Activated CD8-positive, alpha-beta memory T cell treated with anti-CD3 and anti-CD28 coated beads for 36 hours (primary cell): ENCODE results near the gene ZNF462. TPM values are rescaled to one million over a fixed set of nuclear protein-coding genes. Genes with fewer than 3 reads are reported as not detected.
"Not testable (repeated sequence)": the region's sequence is repeated elsewhere in the genome, so short reads cannot be mapped to it uniquely, and the experiment has no call there.

Source experiments
- CTCF ChIA-PET: fragments of 350-600 bp; sonication (Branson Sonifier 250); formaldehyde crosslinking; loops from one replicate; lab custom pipeline; 2021; ENCODE audit warnings: antibody characterized with exemption; lab: Charles Lee
- POLR2A ChIA-PET: fragments of 350-600 bp; sonication (Branson Sonifier 250); formaldehyde crosslinking; loops from one replicate; lab custom pipeline; 2021; ENCODE audit warnings: antibody characterized with exemption; lab: Charles Lee
- total RNA-seq, 2 experiments: library from RNA; stranded (reverse); gene quantifications; one replicate each; pipeline ENCODE4 v1.2.3, GENCODE V29; 2021

ZNF462 gene
- total RNA-seq: under 1 TPM; 0.06 to 0.27 TPM

GRCh38 chr9:106862821-106863720 lies at the start of gene ZNF462:
Gene ZNF462, plus strand, starts transcription at chr9:106863166. Its CDS starts 60,218 bp downstream, at chr9:106923384.
- CTCF ChIA-PET: no interaction called here
- POLR2A ChIA-PET: no interaction called here

GRCh38 chr9:106816524-106816923 lies 46.4 kb upstream of the ZNF462 start:
- ChIA-PET CTCF (no interaction called here), POLR2A (no interaction called here)

GRCh38 chr9:106818034-106818433 lies 44.9 kb upstream of the ZNF462 start:
- POLR2A ChIA-PET: no interaction called here
- CTCF ChIA-PET: no interaction called here

GRCh38 chr9:106820866-106821265 lies 42.1 kb upstream of the ZNF462 start:
- CTCF ChIA-PET: no interaction called here
- POLR2A ChIA-PET: no interaction called here

- POLR2A ChIA-PET: no interaction called here
- CTCF ChIA-PET: no interaction called here
These were observed 34.9 kb upstream of the ZNF462 start for GRCh38 chr9:106828070-106828469.

- ChIA-PET POLR2A (no interaction called here), CTCF (no interaction called here)
These were observed 34.0 kb upstream of the ZNF462 start for GRCh38 chr9:106828965-106829364.

GRCh38 chr9:106829666-106830408 lies 33.1 kb upstream of the ZNF462 start:
- ChIA-PET CTCF (no interaction called here), POLR2A (no interaction called here)

- ChIA-PET CTCF (no interaction called here), POLR2A (no interaction called here)
These were observed 32.3 kb upstream of the ZNF462 start for GRCh38 chr9:106830527-106831150.

- CTCF ChIA-PET: no interaction called here
- POLR2A ChIA-PET: no interaction called here
These were observed 28.1 kb upstream of the ZNF462 start for GRCh38 chr9:106834888-106835287.

- ChIA-PET POLR2A (no interaction called here), CTCF (no interaction called here)
These were observed 27.1 kb upstream of the ZNF462 start for GRCh38 chr9:106835840-106836239.

- POLR2A ChIA-PET: no interaction called here
These were observed 19.6 kb upstream of the ZNF462 start for GRCh38 chr9:106843371-106843770.

GRCh38 chr9:106846307-106846706 lies 16.7 kb upstream of the ZNF462 start:
- ChIA-PET CTCF (no interaction called here), POLR2A (no interaction called here)

More at GRCh38 chr9:106843371-106843770, 19.6 kb upstream of the ZNF462 start:
- CTCF ChIA-PET: no interaction called here

- POLR2A ChIA-PET: no interaction called here
- CTCF ChIA-PET: no interaction called here
These were observed 16.1 kb upstream of the ZNF462 start for GRCh38 chr9:106846857-106847256.

GRCh38 chr9:106851640-106852039 lies 11.3 kb upstream of the ZNF462 start:
- POLR2A ChIA-PET, CTCF ChIA-PET: not testable (repeated sequence)

- ChIA-PET CTCF (no interaction called here), POLR2A (no interaction called here)
These were observed 5.0 kb upstream of the ZNF462 start for GRCh38 chr9:106857811-106858470.

GRCh38 chr9:106859957-106860720 lies 2.8 kb upstream of the ZNF462 start:
- ChIA-PET POLR2A (no interaction called here), CTCF (no interaction called here)

GRCh38 chr9:106860721-106861639 lies 2.0 kb upstream of the ZNF462 start:
- ChIA-PET CTCF (no interaction called here), POLR2A (no interaction called here)

- ChIA-PET POLR2A (no interaction called here), CTCF (no interaction called here)
These were observed 1.3 kb upstream of the ZNF462 start for GRCh38 chr9:106861640-106862109.
